NCI-H526 treated with DMSO at 0.1 percent for 48 hours (cell line): ENCODE measurements around the gene TRAF1.

Experiments
- DNase-seq: peaks from one replicate; lab custom pipeline; 2025; lab: John Stamatoyannopoulos, UW

TRAF1 gene

GRCh38 chr9:120923620-120924328 lies 2.8 kb downstream of the TRAF1 start:
- no peak for DNase-seq

- no peak for DNase-seq
Measured at GRCh38 chr9:120922404-120923195, 4.0 kb downstream of the TRAF1 start.

GRCh38 chr9:120921661-120922181 lies 4.9 kb downstream of the TRAF1 start:
- no peak for DNase-seq

- DNase-seq = no peak
Measured at GRCh38 chr9:120920806-120921178, 5.8 kb downstream of the TRAF1 start.

GRCh38 chr9:120919843-120920805 lies 6.5 kb downstream of the TRAF1 start:
- no peak for DNase-seq

- no peak for DNase-seq
Measured at GRCh38 chr9:120918931-120919842, 7.4 kb downstream of the TRAF1 start.

- DNase-seq = no peak
Measured at GRCh38 chr9:120917929-120918762, 8.4 kb downstream of the TRAF1 start.

GRCh38 chr9:120916991-120917880 lies 9.4 kb downstream of the TRAF1 start:
- DNase-seq = no peak

GRCh38 chr9:120916588-120916987 lies 10.0 kb downstream of the TRAF1 start:
- DNase-seq = no peak

- DNase-seq = no peak
Measured at GRCh38 chr9:120915854-120916470, 10.6 kb downstream of the TRAF1 start.

- DNase-seq = no peak
Measured at GRCh38 chr9:120914953-120915352, 11.6 kb downstream of the TRAF1 start.

GRCh38 chr9:120914396-120914795 lies 12.2 kb downstream of the TRAF1 start:
- no peak for DNase-seq

- no peak for DNase-seq
Measured at GRCh38 chr9:120913647-120914264, 12.8 kb downstream of the TRAF1 start.

- DNase-seq = no peak
Measured at GRCh38 chr9:120912958-120913646, 13.5 kb downstream of the TRAF1 start.

- no peak for DNase-seq
Measured at GRCh38 chr9:120911295-120911837, 15.2 kb downstream of the TRAF1 start.

GRCh38 chr9:120910643-120911042 lies 16.0 kb downstream of the TRAF1 start:
- no peak for DNase-seq

GRCh38 chr9:120909904-120910303 lies 16.7 kb downstream of the TRAF1 start:
- DNase-seq = no peak
